ENCODE results near the gene METTL4. TPM values are rescaled to one million over a fixed set of nuclear protein-coding genes. Genes with fewer than 3 reads are reported as not detected.
A peak's percentile ranks its signal among the peaks of the same experiment; 100 is the strongest.

Gene METTL4
- total RNA-seq, 4 donors from 2014 or later = 2.2 to 14.0 (median 5.4) TPM

- TF ChIP-seq POLR2A (IDR thresholded peaks at IDR 0.05) (no peak), CTCF (IDR thresholded peaks at IDR 0.05) (no peak), EP300 (IDR thresholded peaks at IDR 0.05; ENCODE audit: low read depth) (no peak), POLR2AphosphoS5 (IDR thresholded peaks at IDR 0.05) (no peak)
- 0 to 3% methylated on average over 1 of the region's 1 CpG for WGBS, 2 donors (ENCODE audit: low coverage in 1 of 2)
- in situ Hi-C loops (cut with MboI; ENCODE audit: low pct_ligation_motif_present in 1 of 4, low pct_unique_long_range_greater_than_20kb in 1 of 4, low sequenced_read_pairs in 3 of 4) (loop anchor here in 2 of 4 donors (10.0 to 25.0 kb wide), 2 partner anchors 83 to 1710 kb away; partner anchors contain the start of gene SMCHD1 (in 1 of the 2)), intact Hi-C loops (cut with DNase I; ENCODE audit: low total_unique reads) (loop anchor here (10.0 kb wide), 1 partner anchor 83 kb away; the partner anchor contains the start of gene SMCHD1)
- Histone ChIP-seq H3K4me1 (peaks cover 8 to 39% (median 15%) of the 10 kb centered on the region in 4 donors), H3K27me3 (no peaks in the 10 kb centered on the region), H3K4me3 (peak overlapping the region in 3 of 4 donors; percentile 56 to 74 (median 67)), H3K36me3 (no peaks in the 10 kb centered on the region), H3K9me3 (no peaks in the 10 kb centered on the region), H3K27ac (peak overlapping the region in 2 of 4 donors; percentile 89 to 94)
- DNase-seq = no peak
Observed at GRCh38 chr18:2572171-2572569, 865 bp upstream of the METTL4 start.

- Histone ChIP-seq H3K9me3 (no peaks in the 10 kb centered on the region), H3K4me1 (peaks cover 8 to 39% (median 15%) of the 10 kb centered on the region in 4 donors), H3K36me3 (peaks cover 0 to 5% (median 0%) of the 10 kb centered on the region in 4 donors), H3K27me3 (no peaks in the 10 kb centered on the region), H3K27ac (peak overlapping the region; percentile 89 to 97 (median 92)), H3K4me3 (peak overlapping the region; percentile 41 to 74 (median 62))
- in situ Hi-C loops (cut with MboI; ENCODE audit: low pct_ligation_motif_present in 1 of 4, low pct_unique_long_range_greater_than_20kb in 1 of 4, low sequenced_read_pairs in 3 of 4) = loop anchor here in 2 of 4 donors (10.0 to 25.0 kb wide), 2 partner anchors 84 to 1708 kb away; partner anchors contain the start of gene SMCHD1 (in 1 of the 2)
- 0% methylated on average over 2 to 16 of the region's 16 CpGs for WGBS, 2 donors (ENCODE audit: low coverage in 1 of 2)
- DNase-seq = peak; percentile 75
- peak in 4 of 5 experiments; percentile 12 to 44 (median 17) for TF ChIP-seq CTCF (IDR thresholded peaks at IDR 0.05)
- TF ChIP-seq POLR2A (IDR thresholded peaks at IDR 0.05) = no peak
- intact Hi-C loops (cut with DNase I; ENCODE audit: low total_unique reads) = loop anchor here (10.0 kb wide), 1 partner anchor 84 kb away; the partner anchor contains the start of gene SMCHD1
Observed at GRCh38 chr18:2570772-2571199, 519 bp downstream of the METTL4 start.

- DNase-seq = no peak
Observed at GRCh38 chr18:2569338-2570207, 1.7 kb downstream of the METTL4 start.

More at GRCh38 chr18:2569338-2570207, 1.7 kb downstream of the METTL4 start:
- peaks cover 0 to 5% (median 0%) of the 10 kb centered on the region in 4 donors for H3K36me3 ChIP-seq
- H3K4me3 ChIP-seq = peak overlapping the region in 1 of 4 donors; percentile 74
- in situ Hi-C loops (cut with MboI; ENCODE audit: low pct_ligation_motif_present in 1 of 4, low pct_unique_long_range_greater_than_20kb in 1 of 4, low sequenced_read_pairs in 3 of 4) (loop anchor here in 3 of 4 donors (10.0 to 25.0 kb wide), 2 partner anchors 85 to 1707 kb away; partner anchors contain the start of gene SMCHD1 (in 2 of the 3)), intact Hi-C loops (cut with DNase I; ENCODE audit: low total_unique reads) (loop anchor here (10.0 kb wide), 1 partner anchor 85 kb away; the partner anchor contains the start of gene SMCHD1)
- no peaks in the 10 kb centered on the region for H3K27me3 ChIP-seq
- peaks cover 8 to 43% (median 16%) of the 10 kb centered on the region in 4 donors for H3K4me1 ChIP-seq
- no peak overlapping the region for H3K27ac ChIP-seq
- 89 to 98% methylated on average over 5 to 10 of the region's 10 CpGs for WGBS, 2 donors (ENCODE audit: low coverage in 1 of 2)
- TF ChIP-seq POLR2AphosphoS5 (IDR thresholded peaks at IDR 0.05) (no peak), CTCF (IDR thresholded peaks at IDR 0.05) (no peak), POLR2A (IDR thresholded peaks at IDR 0.05) (no peak), EP300 (IDR thresholded peaks at IDR 0.05; ENCODE audit: low read depth) (no peak)
- no peaks in the 10 kb centered on the region for H3K9me3 ChIP-seq

Measured in transverse colon (tissue), 4 donors.